Suprapubic skin (tissue), 3 donors: ENCODE measurements around the gene CLEC16A.

Experiments used
- EP300 ChIP-seq: sonication (generic); formaldehyde crosslinking; IDR thresholded peaks from one replicate; pipeline ENCODE4 v1.6.1; 2017; ENCODE audit warnings: antibody characterized with exemption
- TF ChIP-seq, protein P1 (sequence below), 2 donors: fragments of 200-600 bp in 1 of 2; fragments of 450-650 bp in 1 of 2; sonication (generic) in 1 of 2; IDR thresholded peaks; one replicate each; pipeline ENCODE4 v1.5.1; 2016 to 2019; ENCODE audit warnings: antibody characterized with exemption in 2 of 2, mild to moderate bottlenecking in 1 of 2, moderate library complexity in 1 of 2

DNA sequence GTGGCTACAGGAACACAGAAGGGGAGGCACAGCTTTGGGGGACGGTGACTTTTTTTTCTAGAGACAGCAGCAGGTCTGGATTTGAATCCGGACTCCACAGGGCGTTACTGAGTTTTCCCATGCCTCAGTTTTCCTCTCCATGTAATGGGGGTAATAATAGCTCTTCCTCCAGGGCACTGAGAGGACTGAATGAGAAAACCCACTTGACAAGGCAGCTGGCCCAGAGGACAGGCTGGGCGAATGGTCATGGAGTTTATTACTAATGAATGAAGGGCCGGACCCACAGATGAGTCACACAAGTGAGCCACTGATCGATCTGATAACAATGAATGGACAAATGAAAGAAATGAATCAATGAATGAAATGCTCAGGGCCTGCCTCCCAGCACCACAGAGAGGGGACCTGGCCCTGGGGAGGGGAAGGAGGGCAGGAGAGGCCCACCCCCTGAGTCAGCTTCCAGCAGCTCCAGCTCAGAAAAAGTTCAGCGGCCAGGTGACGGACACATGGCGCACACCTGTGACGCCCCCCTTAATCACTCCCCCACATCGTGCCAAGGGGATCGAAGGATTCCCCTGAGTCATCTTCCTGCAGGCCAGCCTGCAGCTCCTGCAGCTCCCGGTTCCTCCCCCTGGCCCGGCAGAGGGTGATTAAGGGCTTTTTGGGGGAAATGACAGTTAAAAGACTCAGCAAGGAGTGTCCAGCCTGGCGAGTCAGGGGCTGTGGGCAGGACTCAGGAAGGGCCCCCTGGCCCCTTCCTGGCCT lies 257.3 kb downstream of the CLEC16A start:
- TF ChIP-seq, protein P1, sequence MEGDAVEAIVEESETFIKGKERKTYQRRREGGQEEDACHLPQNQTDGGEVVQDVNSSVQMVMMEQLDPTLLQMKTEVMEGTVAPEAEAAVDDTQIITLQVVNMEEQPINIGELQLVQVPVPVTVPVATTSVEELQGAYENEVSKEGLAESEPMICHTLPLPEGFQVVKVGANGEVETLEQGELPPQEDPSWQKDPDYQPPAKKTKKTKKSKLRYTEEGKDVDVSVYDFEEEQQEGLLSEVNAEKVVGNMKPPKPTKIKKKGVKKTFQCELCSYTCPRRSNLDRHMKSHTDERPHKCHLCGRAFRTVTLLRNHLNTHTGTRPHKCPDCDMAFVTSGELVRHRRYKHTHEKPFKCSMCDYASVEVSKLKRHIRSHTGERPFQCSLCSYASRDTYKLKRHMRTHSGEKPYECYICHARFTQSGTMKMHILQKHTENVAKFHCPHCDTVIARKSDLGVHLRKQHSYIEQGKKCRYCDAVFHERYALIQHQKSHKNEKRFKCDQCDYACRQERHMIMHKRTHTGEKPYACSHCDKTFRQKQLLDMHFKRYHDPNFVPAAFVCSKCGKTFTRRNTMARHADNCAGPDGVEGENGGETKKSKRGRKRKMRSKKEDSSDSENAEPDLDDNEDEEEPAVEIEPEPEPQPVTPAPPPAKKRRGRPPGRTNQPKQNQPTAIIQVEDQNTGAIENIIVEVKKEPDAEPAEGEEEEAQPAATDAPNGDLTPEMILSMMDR (IDR thresholded peaks at IDR 0.05), result no peak
- no peak for TF ChIP-seq EP300
